HCT116 (cell line): ENCODE data around the gene MS4A12. TPM values are rescaled to one million over a fixed set of nuclear protein-coding genes. Genes with fewer than 3 reads are reported as not detected.

Source experiments
- ATAC-seq: fragments of 200-7000 bp; cut with Tn5 transposase; 2 replicates; pipeline ENCODE4 v1.9.1; 2020; ENCODE audit warnings: mild to moderate bottlenecking, moderate library complexity
- BruUV-seq: library from RNA; stranded (reverse); fragments of 400-500 nt; replicated peaks from 2 replicates; lab custom pipeline; 2021; lab: Mats Ljungman, UMichigan
- CTCF ChIA-PET: fragments of 300-600 bp; sonication (Branson Sonifier 250); formaldehyde crosslinking; loops from one replicate; lab custom pipeline; 2021; ENCODE audit warnings: antibody characterized with exemption; lab: Charles Lee
- POLR2A ChIA-PET: fragments of 300-600, 350-600 bp; sonication (Branson Sonifier 250); formaldehyde crosslinking; loops from one replicate; lab custom pipeline; 2021; ENCODE audit warnings: antibody characterized with exemption; lab: Charles Lee
- RAD21 ChIA-PET, 2 experiments: fragments of 300-600 bp; sonication (Branson Sonifier 250); formaldehyde crosslinking; loops; one replicate each; lab custom pipeline; 2023; ENCODE audit warnings: low total read pairs in 2 of 2; ENCODE audit not compliant: uncharacterized antibody in 2 of 2, unreplicated experiment in 2 of 2, low non-redundant PET in 1 of 2; lab: Charles Lee
- DNase-seq: peaks from one replicate; pipeline ENCODE4 v3.0.0-alpha.2; 2010; ENCODE audit warnings: low read depth, low spot score
- H2AFZ ChIP-seq: fragments of 200-600 bp; shearing (Covaris generic), sonication (generic); 2 replicates; pipeline ENCODE4 v1.6.1; 2017; ENCODE audit warnings: low read depth, mixed run types, mixed read lengths, antibody characterized with exemption, low read length; ENCODE audit not compliant: poor library complexity, severe bottlenecking
- H3K27ac ChIP-seq: 2 replicates; pipeline ENCODE4 v1.5.1; 2012; ENCODE audit warnings: low read depth, low read length
- H3K27me3 ChIP-seq: fragments of 200-600 bp; sonication (generic); 2 replicates; pipeline ENCODE4 v1.6.1; 2016; ENCODE audit warnings: mixed run types, low read length, mixed read lengths; ENCODE audit not compliant: insufficient read depth
- H3K36me3 ChIP-seq, 2 experiments: fragments of 200-500 bp in 1 of 2; fragments of 200-600 bp in 1 of 2; sonication (Bioruptor generic) in 1 of 2; sonication (generic) in 1 of 2; 2 replicates each; pipeline versions ENCODE4 v1.5.1 to v1.6.1; 2014 to 2016; ENCODE audit warnings: low read length in 2 of 2, inconsistent platforms in 1 of 2, mixed read lengths in 1 of 2, mixed run types in 1 of 2; ENCODE audit not compliant: insufficient read depth in 2 of 2, control insufficient read depth in 1 of 2
- H3K4me1 ChIP-seq, 2 experiments: fragments of 200-600 bp in 1 of 2; sonication (generic) in 1 of 2; 2 replicates each; pipeline versions ENCODE4 v1.5.1 to v1.6.1; 2012 to 2017; ENCODE audit warnings: low read length in 2 of 2, inconsistent platforms in 1 of 2, mild to moderate bottlenecking in 1 of 2, mixed read lengths in 1 of 2, mixed run types in 1 of 2, moderate library complexity in 1 of 2; ENCODE audit not compliant: insufficient read depth in 2 of 2, control insufficient read depth in 1 of 2
- H3K4me2 ChIP-seq: fragments of 200-600 bp; sonication (generic); 2 replicates; pipeline ENCODE4 v1.6.1; 2017; ENCODE audit warnings: mixed run types, low read length, mixed read lengths
- H3K4me3 ChIP-seq, 2 experiments: fragments of 200-600 bp in 1 of 2; sonication (generic) in 1 of 2; replicated peaks in 1 of 2; 2 replicates each; pipeline ENCODE4 v1.5.1; 2011 to 2016; ENCODE audit warnings: low read length in 2 of 2, control low read depth in 1 of 2, low read depth in 1 of 2, mild to moderate bottlenecking in 1 of 2, mixed read lengths in 1 of 2, mixed run types in 1 of 2
- H3K79me2 ChIP-seq: fragments of 200-600 bp; sonication (generic); 2 replicates; pipeline ENCODE4 v1.6.1; 2017; ENCODE audit warnings: mild to moderate bottlenecking, mixed run types, low read length, moderate library complexity, mixed read lengths; ENCODE audit not compliant: insufficient read depth
- H3K9ac ChIP-seq: fragments of 200-600 bp; sonication (generic); 2 replicates; pipeline ENCODE4 v1.6.1; 2016; ENCODE audit warnings: low read length, mixed read lengths
- H3K9me2 ChIP-seq: fragments of 200-600 bp; sonication (generic), shearing (Covaris generic); 2 replicates; pipeline ENCODE4 v1.6.1; 2017; ENCODE audit warnings: mixed run types, mild to moderate bottlenecking, moderate library complexity; ENCODE audit not compliant: insufficient read depth
- H3K9me3 ChIP-seq, 2 experiments: fragments of 200-500 bp in 1 of 2; fragments of 200-600 bp in 1 of 2; sonication (Bioruptor generic) in 1 of 2; sonication (generic) in 1 of 2; 2 replicates each; pipeline ENCODE4 v1.6.1; 2014 to 2017; ENCODE audit warnings: low read length in 2 of 2, mixed read lengths in 2 of 2, inconsistent platforms in 1 of 2, low read depth in 1 of 2, mild to moderate bottlenecking in 1 of 2, mixed run types in 1 of 2, moderate library complexity in 1 of 2; ENCODE audit not compliant: control insufficient read depth in 1 of 2, insufficient read depth in 1 of 2
- H4K20me1 ChIP-seq: fragments of 200-600 bp; sonication (generic), shearing (Covaris generic); 2 replicates; pipeline ENCODE4 v1.6.1; 2017; ENCODE audit warnings: mixed run types, mild to moderate bottlenecking, moderate library complexity; ENCODE audit not compliant: insufficient read depth
- ATF3 ChIP-seq: IDR thresholded peaks from 2 replicates; pipeline ENCODE4 v1.6.1; 2012
- CEBPB ChIP-seq: IDR thresholded peaks from 2 replicates; pipeline ENCODE4 v1.6.1; 2012; ENCODE audit warnings: low read depth
- CTCF ChIP-seq, 3 experiments: fragments of 200-600 bp in 1 of 3; sonication (generic) in 1 of 3; IDR thresholded peaks in 2 of 3; conservative IDR thresholded peaks in 1 of 3; 2 replicates each; pipeline ENCODE4 v1.5.1; 2012 to 2017; ENCODE audit warnings: low read depth in 2 of 3, low read length in 2 of 3, antibody characterized with exemption in 1 of 3, borderline replicate concordance in 1 of 3, control low read depth in 1 of 3, mild to moderate bottlenecking in 1 of 3, mixed read lengths in 1 of 3, mixed run types in 1 of 3, moderate library complexity in 1 of 3; ENCODE audit not compliant: insufficient read depth in 1 of 3
- EGR1 ChIP-seq: IDR thresholded peaks from 2 replicates; pipeline ENCODE4 v1.6.1; 2012; ENCODE audit warnings: low read depth
- EZH2phosphoT487 ChIP-seq: fragments of 200-600 bp; IDR thresholded peaks from 2 replicates; pipeline ENCODE4 v1.6.1; 2018; ENCODE audit warnings: antibody characterized with exemption, borderline replicate concordance
- POLR2A ChIP-seq: IDR thresholded peaks from 2 replicates; pipeline ENCODE4 v1.7.0; 2011; ENCODE audit warnings: borderline replicate concordance; ENCODE audit not compliant: insufficient read depth, insufficient read length; ENCODE audit errors: extremely low read depth
- POLR2AphosphoS5 ChIP-seq: IDR thresholded peaks from 2 replicates; pipeline ENCODE4 v1.6.1; 2011; ENCODE audit warnings: mild to moderate bottlenecking, low read depth, low read length, moderate library complexity
- REST ChIP-seq: IDR thresholded peaks from 2 replicates; pipeline ENCODE4 v1.6.1; 2012; ENCODE audit warnings: low read depth
- SIN3A ChIP-seq: IDR thresholded peaks from 2 replicates; pipeline ENCODE4 v1.6.1; 2012; ENCODE audit warnings: low read depth
- SP1 ChIP-seq: IDR thresholded peaks from 2 replicates; pipeline ENCODE4 v1.6.1; 2012; ENCODE audit warnings: low read depth
- SRF ChIP-seq: IDR thresholded peaks from 2 replicates; pipeline ENCODE4 v1.6.1; 2012; ENCODE audit warnings: low read depth
- TCF7L2 ChIP-seq: IDR thresholded peaks from 2 replicates; pipeline ENCODE4 v1.7.0; 2011; ENCODE audit warnings: borderline replicate concordance, inconsistent platforms; ENCODE audit not compliant: insufficient read depth, insufficient read length; ENCODE audit errors: extremely low read depth
- intact Hi-C: fragments of 100-400 bp; cut with micrococcal nuclease; formaldehyde crosslinking; loops from 2 replicates; pipeline ENCODE4 v1.10.0; 2022
- total RNA-seq: library from RNA; stranded (reverse); gene quantifications from one replicate; pipeline ENCODE4 v1.2.1, GENCODE V29; 2021; ENCODE audit not compliant: unreplicated experiment

MS4A12 gene
- total RNA-seq, 1 experiment from 2014 or later: not detected

- no peak for ATAC-seq
- intact Hi-C loops: no loop called here
- no TSS peak for BruUV-seq
- Histone ChIP-seq H3K9me2 (no peaks in the 10 kb centered on the region), H3K27me3 (peaks cover 3% of the 10 kb centered on the region; the same call in 1 of the 2 replicates), H3K4me2 (no peak overlapping the region), H4K20me1 (no peaks in the 10 kb centered on the region), H2AFZ (no peak overlapping the region), H3K4me1 (no peaks in the 10 kb centered on the region)
- POLR2A ChIA-PET: no interaction called here
- TF ChIP-seq EGR1 (no peak), REST (no peak), POLR2A (no peak), POLR2AphosphoS5 (no peak)
- TF ChIP-seq, all 23 proteins: peak for 0
- H3K9me3 ChIP-seq: no peaks in the 10 kb centered on the region
- no peaks in the 10 kb centered on the region for H3K79me2 ChIP-seq
- H3K4me3 ChIP-seq: no peak overlapping the region
- ChIA-PET RAD21 (no interaction called here), CTCF (no interaction called here)
- H3K9ac ChIP-seq: no peak overlapping the region
- H3K27ac ChIP-seq: no peak overlapping the region
- H3K36me3 ChIP-seq: no peaks in the 10 kb centered on the region
- DNase-seq: no peak
These were observed 5.8 kb downstream of the MS4A12 start for GRCh38 chr11:60498399-60498798.

- H3K9ac ChIP-seq: no peak overlapping the region
- TF ChIP-seq SIN3A (no peak), SP1 (no peak), CTCF (IDR thresholded peaks at IDR 0.05 in 2 of 3, conservative IDR thresholded peaks at IDR 0.05 in 1 of 3; ENCODE audit: borderline replicate concordance in 1 of 3, insufficient read depth in 1 of 3, low read depth in 2 of 3, low read length in 2 of 3) (no peak), SRF (no peak), TCF7L2 (no peak), ATF3 (no peak), EZH2phosphoT487 (no peak), CEBPB (no peak)
These were observed 6.3 kb downstream of the MS4A12 start for GRCh38 chr11:60498853-60499252.

More at GRCh38 chr11:60498853-60499252, 6.3 kb downstream of the MS4A12 start:
- CTCF ChIA-PET: no interaction called here
- Histone ChIP-seq H2AFZ (no peak overlapping the region), H3K9me2 (no peaks in the 10 kb centered on the region), H3K27ac (no peak overlapping the region), H3K36me3 (no peaks in the 10 kb centered on the region), H3K4me3 (no peak overlapping the region), H3K4me1 (no peaks in the 10 kb centered on the region), H3K4me2 (no peak overlapping the region), H4K20me1 (no peaks in the 10 kb centered on the region), H3K79me2 (no peaks in the 10 kb centered on the region), H3K9me3 (no peaks in the 10 kb centered on the region), H3K27me3 (peaks cover 3% of the 10 kb centered on the region; the same call in 1 of the 2 replicates)
- ATAC-seq (no peak), DNase-seq (no peak)
- BruUV-seq: no TSS peak
- POLR2A ChIA-PET: no interaction called here
- intact Hi-C loops: no loop called here
- RAD21 ChIA-PET: no interaction called here
